Neural progenitor cell (in vitro differentiated cells): ENCODE data around the gene HDAC2. TPM values are rescaled to one million over a fixed set of nuclear protein-coding genes. Genes with fewer than 3 reads are reported as not detected.

Source experiments
- DNase-seq: peaks from one replicate; pipeline ENCODE4 v3.0.0-alpha.2; 2016; ENCODE audit warnings: low spot score
- H2AFZ ChIP-seq: fragments of 200-600 bp; sonication (generic); replicated peaks from 2 replicates; pipeline ENCODE4 v1.6.1; 2016; ENCODE audit warnings: antibody characterized with exemption
- H3F3A ChIP-seq: fragments of 200-600 bp; sonication (generic); 2 replicates; pipeline ENCODE4 v1.6.1; 2016; ENCODE audit warnings: antibody characterized with exemption, low read depth
- H3K27ac ChIP-seq: fragments of 200-600 bp; sonication (generic); 2 replicates; pipeline ENCODE4 v1.5.1; 2016; ENCODE audit warnings: mild to moderate bottlenecking
- H3K27me3 ChIP-seq: fragments of 200-600 bp; sonication (generic); 2 replicates; pipeline ENCODE4 v1.6.1; 2016; ENCODE audit warnings: mild to moderate bottlenecking, moderate library complexity
- H3K36me3 ChIP-seq: fragments of 200-600 bp; sonication (generic); 2 replicates; pipeline ENCODE4 v1.5.1; 2016
- H3K4me1 ChIP-seq: fragments of 200-600 bp; sonication (generic); 2 replicates; pipeline ENCODE4 v1.6.1; 2016; ENCODE audit warnings: mixed run types
- H3K4me2 ChIP-seq: fragments of 200-600 bp; sonication (generic); 2 replicates; pipeline ENCODE4 v1.6.1; 2016
- H3K4me3 ChIP-seq: fragments of 200-600 bp; sonication (generic); 2 replicates; pipeline ENCODE4 v1.5.1; 2016
- H3K79me2 ChIP-seq: fragments of 200-600 bp; sonication (generic); 2 replicates; pipeline ENCODE4 v1.6.1; 2016; ENCODE audit warnings: low read depth
- H3K9ac ChIP-seq: fragments of 200-600 bp; sonication (generic); 2 replicates; pipeline ENCODE4 v1.6.1; 2016
- H3K9me3 ChIP-seq: fragments of 200-600 bp; sonication (generic); 2 replicates; pipeline ENCODE4 v1.5.1; 2016; ENCODE audit warnings: low read depth
- H4K20me1 ChIP-seq: fragments of 200-600 bp; sonication (generic); 2 replicates; pipeline ENCODE4 v1.6.1; 2016; ENCODE audit warnings: low read depth
- H3K27ac Mint-ChIP-seq: 3 replicates; pipeline ENCODE4 v1.8.0; 2021; ENCODE audit warnings: mixed read lengths
- H3K27me3 Mint-ChIP-seq: 2 replicates; pipeline ENCODE4 v1.8.0; 2022; ENCODE audit warnings: low read depth, mild to moderate bottlenecking, inconsistent platforms, moderate library complexity, mixed read lengths; ENCODE audit not compliant: insufficient read depth
- H3K36me3 Mint-ChIP-seq: 3 replicates; pipeline ENCODE4 v1.8.0; 2021; ENCODE audit warnings: mixed read lengths
- H3K4me1 Mint-ChIP-seq: 3 replicates; pipeline ENCODE4 v1.8.0; 2021; ENCODE audit warnings: mixed read lengths
- H3K4me3 Mint-ChIP-seq: 3 replicates; pipeline ENCODE4 v1.8.0; 2021; ENCODE audit warnings: mild to moderate bottlenecking, moderate library complexity, mixed read lengths
- H3K9me3 Mint-ChIP-seq: 3 replicates; pipeline ENCODE4 v1.8.0; 2020; ENCODE audit warnings: mixed read lengths
- EZH2 ChIP-seq: fragments of 200-600 bp; sonication (generic); IDR thresholded peaks from 2 replicates; pipeline ENCODE4 v1.6.1; 2017; ENCODE audit warnings: antibody characterized with exemption, mild to moderate bottlenecking, moderate library complexity
- EZH2phosphoT487 ChIP-seq: fragments of 200-600 bp; sonication (generic); IDR thresholded peaks from 2 replicates; pipeline ENCODE4 v1.6.1; 2017; ENCODE audit warnings: antibody characterized with exemption
- total RNA-seq: library from RNA; depleted of rRNA; stranded (reverse); fragments of >200 nt; gene quantifications from 2 replicates; pipeline ENCODE4 v1.2.3, GENCODE V29; 2015; ENCODE audit warnings: low replicate concordance
- TF ChIP-seq, protein P1 (sequence below): fragments of 200-600 bp; sonication (generic); IDR thresholded peaks from 2 replicates; pipeline ENCODE4 v1.5.1; 2017; ENCODE audit warnings: antibody characterized with exemption, mild to moderate bottlenecking

The HDAC2 gene
- total RNA-seq, 1 donor from 2014 or later: 429 TPM

- no peak for TF ChIP-seq EZH2
- TF ChIP-seq, protein P1, sequence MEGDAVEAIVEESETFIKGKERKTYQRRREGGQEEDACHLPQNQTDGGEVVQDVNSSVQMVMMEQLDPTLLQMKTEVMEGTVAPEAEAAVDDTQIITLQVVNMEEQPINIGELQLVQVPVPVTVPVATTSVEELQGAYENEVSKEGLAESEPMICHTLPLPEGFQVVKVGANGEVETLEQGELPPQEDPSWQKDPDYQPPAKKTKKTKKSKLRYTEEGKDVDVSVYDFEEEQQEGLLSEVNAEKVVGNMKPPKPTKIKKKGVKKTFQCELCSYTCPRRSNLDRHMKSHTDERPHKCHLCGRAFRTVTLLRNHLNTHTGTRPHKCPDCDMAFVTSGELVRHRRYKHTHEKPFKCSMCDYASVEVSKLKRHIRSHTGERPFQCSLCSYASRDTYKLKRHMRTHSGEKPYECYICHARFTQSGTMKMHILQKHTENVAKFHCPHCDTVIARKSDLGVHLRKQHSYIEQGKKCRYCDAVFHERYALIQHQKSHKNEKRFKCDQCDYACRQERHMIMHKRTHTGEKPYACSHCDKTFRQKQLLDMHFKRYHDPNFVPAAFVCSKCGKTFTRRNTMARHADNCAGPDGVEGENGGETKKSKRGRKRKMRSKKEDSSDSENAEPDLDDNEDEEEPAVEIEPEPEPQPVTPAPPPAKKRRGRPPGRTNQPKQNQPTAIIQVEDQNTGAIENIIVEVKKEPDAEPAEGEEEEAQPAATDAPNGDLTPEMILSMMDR: no peak
- TF ChIP-seq EZH2phosphoT487: no peak
- no peaks in the 10 kb centered on the region for H4K20me1 ChIP-seq
- Mint-ChIP-seq H3K4me1 (no peaks in the 10 kb centered on the region), H3K36me3 (peaks cover 6% of the 10 kb centered on the region), H3K27ac (no peak overlapping the region), H3K27me3 (no peaks in the 10 kb centered on the region), H3K9me3 (no peaks in the 10 kb centered on the region), H3K4me3 (no peak overlapping the region)
- H3K36me3 ChIP-seq: no peaks in the 10 kb centered on the region
- H3F3A ChIP-seq: no peaks in the 10 kb centered on the region
- no peaks in the 10 kb centered on the region for H3K9me3 ChIP-seq
- H3K27ac ChIP-seq: no peak overlapping the region
- no peak overlapping the region for H2AFZ ChIP-seq
- H3K4me1 ChIP-seq: no peaks in the 10 kb centered on the region
- no peak overlapping the region for H3K4me2 ChIP-seq
- no peak overlapping the region for H3K9ac ChIP-seq
- no peaks in the 10 kb centered on the region for H3K79me2 ChIP-seq
- no peaks in the 10 kb centered on the region for H3K27me3 ChIP-seq
- no peak for DNase-seq
- H3K4me3 ChIP-seq: no peak overlapping the region
These were observed 30.4 kb upstream of the HDAC2 start for GRCh38 chr6:114001354-114001753.

- no peaks in the 10 kb centered on the region for H3K36me3 ChIP-seq
- H3K27ac ChIP-seq: no peak overlapping the region
- peaks cover 6% of the 10 kb centered on the region for H3K36me3 Mint-ChIP-seq
- peaks cover 3% of the 10 kb centered on the region for H3K4me1 Mint-ChIP-seq
- DNase-seq: no peak
- H3K4me3 Mint-ChIP-seq: no peak overlapping the region
- TF ChIP-seq, protein P1: no peak
- TF ChIP-seq EZH2phosphoT487 (no peak), EZH2 (no peak)
- H3K27me3 Mint-ChIP-seq: peaks cover 2% of the 10 kb centered on the region
- no peaks in the 10 kb centered on the region for H3K79me2 ChIP-seq
- no peaks in the 10 kb centered on the region for H3K9me3 ChIP-seq
- H3K9ac ChIP-seq: no peak overlapping the region
- no peaks in the 10 kb centered on the region for H3K9me3 Mint-ChIP-seq
- H3K4me1 ChIP-seq: no peaks in the 10 kb centered on the region
- H3K4me3 ChIP-seq: no peak overlapping the region
- H3K27me3 ChIP-seq: no peaks in the 10 kb centered on the region
- no peak overlapping the region for H2AFZ ChIP-seq
- H3K27ac Mint-ChIP-seq: no peak overlapping the region
- no peaks in the 10 kb centered on the region for H4K20me1 ChIP-seq
- H3F3A ChIP-seq: no peaks in the 10 kb centered on the region
- no peak overlapping the region for H3K4me2 ChIP-seq
These were observed 29.1 kb upstream of the HDAC2 start for GRCh38 chr6:114000069-114000468.

GRCh38 chr6:113999284-113999683 is 28.3 kb upstream of the HDAC2 start:
- H3K27ac Mint-ChIP-seq: no peak overlapping the region
- H3K36me3 Mint-ChIP-seq: peaks cover 6% of the 10 kb centered on the region
- no peak overlapping the region for H3K4me3 Mint-ChIP-seq
- no peaks in the 10 kb centered on the region for H3K9me3 Mint-ChIP-seq
- Histone ChIP-seq H3K79me2 (no peaks in the 10 kb centered on the region), H3K9me3 (no peaks in the 10 kb centered on the region), H3F3A (no peaks in the 10 kb centered on the region), H3K4me3 (no peak overlapping the region), H4K20me1 (no peaks in the 10 kb centered on the region), H3K9ac (no peak overlapping the region), H3K36me3 (no peaks in the 10 kb centered on the region), H3K4me1 (no peaks in the 10 kb centered on the region), H3K4me2 (no peak overlapping the region), H3K27me3 (no peaks in the 10 kb centered on the region), H2AFZ (no peak overlapping the region), H3K27ac (no peak overlapping the region)
- H3K4me1 Mint-ChIP-seq: peaks cover 3% of the 10 kb centered on the region
- peaks cover 2% of the 10 kb centered on the region for H3K27me3 Mint-ChIP-seq
- no peak for TF ChIP-seq EZH2
- no peak for TF ChIP-seq EZH2phosphoT487
- TF ChIP-seq, protein P1: no peak
- DNase-seq: no peak
